GM18526 (cell line): ENCODE results near the gene ARFGEF3.

Experiments
- POLR2A ChIP-seq: IDR thresholded peaks from 3 replicates; pipeline ENCODE4 v1.6.1; 2011; ENCODE audit not compliant: insufficient read length; ENCODE audit errors: extremely low read depth

The ARFGEF3 gene

GRCh38 chr6:138311268-138311667 lies 149.5 kb downstream of the ARFGEF3 start:
- TF ChIP-seq POLR2A = no peak

DNA sequence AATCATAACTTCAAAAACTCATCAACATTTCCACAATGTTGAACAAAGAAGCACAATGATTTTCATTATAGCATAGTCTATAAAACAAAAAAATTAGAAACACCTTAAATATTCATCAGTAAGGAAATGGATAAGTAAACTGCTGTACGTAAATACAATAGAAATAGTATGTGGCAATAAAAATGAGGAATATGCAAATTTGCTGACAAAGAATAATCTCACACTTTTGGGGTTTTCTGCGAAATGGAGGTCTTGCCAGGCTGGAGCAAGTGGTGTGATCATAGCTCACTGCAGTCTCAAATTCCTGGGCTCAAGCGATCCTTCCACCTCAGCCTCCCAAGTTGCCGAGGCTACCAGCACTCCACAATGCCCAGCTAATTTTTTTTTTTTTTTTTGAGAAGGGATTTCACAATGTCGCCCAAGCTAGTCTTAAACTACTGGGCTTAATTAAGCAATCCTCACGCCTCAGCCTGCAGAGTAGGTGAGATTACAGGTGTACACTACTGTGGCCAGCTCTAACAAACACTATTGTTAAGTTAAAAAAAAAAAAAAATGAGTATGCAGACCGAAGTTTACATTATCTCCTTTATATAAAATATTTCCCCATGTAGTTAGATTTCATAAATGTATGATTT lies 157.1 kb downstream of the ARFGEF3 start:
- no peak for TF ChIP-seq POLR2A

GRCh38 chr6:138321934-138322333 lies 160.2 kb downstream of the ARFGEF3 start:
- no peak for TF ChIP-seq POLR2A

DNA sequence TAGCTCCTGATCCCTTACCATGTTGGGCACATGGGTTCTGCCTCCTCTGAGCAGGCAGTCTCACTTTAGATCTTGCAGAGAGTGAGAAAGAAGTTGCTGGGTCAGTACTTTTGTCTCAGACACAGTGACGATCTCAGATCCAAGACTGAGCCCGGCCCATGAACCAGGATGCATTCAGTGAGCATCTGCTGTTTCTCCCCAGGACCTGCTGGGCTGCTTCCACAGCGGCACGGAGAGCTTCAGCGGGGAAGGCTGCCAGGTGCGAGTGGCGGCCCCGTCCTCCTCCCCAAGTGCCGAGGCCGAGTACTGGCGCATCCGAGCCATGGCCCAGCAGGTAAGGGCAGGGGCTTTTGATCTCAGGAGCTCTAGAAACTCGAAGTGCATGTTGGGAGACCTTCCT lies 162.1 kb downstream of the ARFGEF3 start:
- TF ChIP-seq POLR2A = no peak

DNA sequence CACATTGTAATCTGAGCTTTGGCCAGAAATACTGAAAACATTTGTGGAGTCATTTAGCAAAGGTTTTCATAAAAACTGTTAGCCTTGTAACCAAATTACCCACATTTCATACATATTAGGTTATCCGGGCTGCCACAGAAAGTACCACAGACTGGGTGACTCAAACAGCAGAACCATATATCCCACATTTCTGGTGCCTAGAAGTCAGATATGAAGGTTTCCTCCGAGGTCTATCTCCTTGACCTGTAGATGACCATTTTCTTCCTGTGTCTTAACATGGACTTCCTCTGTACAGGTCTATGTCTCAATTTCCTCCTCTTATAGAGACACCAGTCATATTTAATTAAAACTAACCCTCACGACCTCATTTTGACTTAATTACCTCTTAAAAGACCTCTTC lies 166.5 kb downstream of the ARFGEF3 start:
- TF ChIP-seq POLR2A = no peak

DNA sequence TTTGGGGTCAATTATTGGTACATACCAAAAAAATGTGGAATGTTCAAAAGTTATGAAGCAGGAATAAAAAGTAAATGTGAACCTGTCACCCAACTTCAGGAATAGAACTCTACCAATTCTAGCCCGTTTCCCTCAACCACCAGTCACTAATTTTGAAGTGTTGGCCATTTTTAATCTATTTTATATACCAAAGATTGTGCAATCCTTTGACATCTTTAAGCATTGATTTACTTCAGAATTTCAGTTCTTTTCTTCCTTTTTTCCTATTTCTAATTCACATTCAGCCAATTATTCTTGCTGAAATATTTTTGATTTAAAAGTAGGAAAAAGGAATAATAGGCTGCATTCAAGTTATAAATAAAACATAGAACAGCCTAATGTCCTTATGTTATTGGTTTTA lies 169.0 kb downstream of the ARFGEF3 start:
- no peak for TF ChIP-seq POLR2A

DNA sequence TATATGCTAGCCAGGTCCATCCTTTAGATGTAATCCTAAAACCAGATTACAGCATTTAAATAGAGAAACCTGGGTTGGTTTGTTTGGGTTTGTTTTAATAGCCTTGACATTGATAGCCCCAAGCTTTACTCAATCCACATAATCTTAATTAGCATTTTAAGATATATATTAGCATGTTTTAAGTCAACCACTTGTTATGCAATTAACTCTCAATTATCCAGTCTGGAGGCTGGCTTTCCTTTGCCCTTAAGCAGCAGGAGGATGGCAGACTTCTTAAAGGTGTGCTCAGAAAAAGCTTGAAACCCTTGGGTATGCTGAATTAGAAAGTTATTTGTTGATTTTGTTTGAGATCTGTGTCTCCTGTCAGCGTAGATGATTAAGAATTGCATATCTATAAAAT lies 169.7 kb downstream of the ARFGEF3 start:
- TF ChIP-seq POLR2A = no peak

DNA sequence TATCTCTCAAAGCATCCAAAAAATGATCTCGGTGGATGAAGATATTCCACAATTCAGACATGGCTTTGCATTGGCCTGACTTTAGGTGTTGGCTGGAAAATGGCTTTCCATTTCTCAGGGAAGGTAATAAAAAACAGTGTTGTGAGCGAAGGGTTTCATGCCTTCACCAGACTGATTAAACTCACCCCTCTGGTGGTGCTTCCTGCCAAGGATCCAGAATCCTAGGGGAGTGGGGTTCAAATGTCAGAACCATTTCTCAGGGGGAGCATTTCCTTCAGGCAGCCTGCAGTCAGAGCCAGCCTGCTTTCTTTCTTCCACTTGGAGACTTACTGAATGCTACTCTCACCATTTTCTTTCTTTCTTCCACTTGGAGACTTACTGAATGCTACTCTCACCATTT lies 170.2 kb downstream of the ARFGEF3 start:
- TF ChIP-seq POLR2A = no peak

GRCh38 chr6:138334000-138334399 lies 172.3 kb downstream of the ARFGEF3 start:
- no peak for TF ChIP-seq POLR2A

DNA sequence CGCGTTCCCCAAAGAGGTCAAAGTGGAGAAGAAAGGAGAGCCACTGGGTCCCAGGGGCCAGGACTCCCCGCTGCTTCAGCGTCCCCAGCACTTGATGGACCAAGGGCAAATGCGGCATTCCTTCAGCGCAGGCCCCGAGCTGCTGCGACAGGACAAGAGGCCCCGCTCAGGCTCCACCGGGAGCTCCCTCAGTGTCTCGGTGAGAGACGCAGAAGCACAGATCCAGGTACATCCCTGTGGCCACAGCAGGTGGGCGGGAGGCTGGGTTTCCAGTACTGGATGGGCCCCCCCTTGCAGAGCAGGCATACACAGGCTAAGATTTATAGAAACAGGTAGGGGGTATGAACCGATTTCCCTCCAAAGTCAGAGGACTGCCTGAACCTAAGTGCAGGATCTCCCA lies 173.2 kb downstream of the ARFGEF3 start:
- no peak for TF ChIP-seq POLR2A

DNA sequence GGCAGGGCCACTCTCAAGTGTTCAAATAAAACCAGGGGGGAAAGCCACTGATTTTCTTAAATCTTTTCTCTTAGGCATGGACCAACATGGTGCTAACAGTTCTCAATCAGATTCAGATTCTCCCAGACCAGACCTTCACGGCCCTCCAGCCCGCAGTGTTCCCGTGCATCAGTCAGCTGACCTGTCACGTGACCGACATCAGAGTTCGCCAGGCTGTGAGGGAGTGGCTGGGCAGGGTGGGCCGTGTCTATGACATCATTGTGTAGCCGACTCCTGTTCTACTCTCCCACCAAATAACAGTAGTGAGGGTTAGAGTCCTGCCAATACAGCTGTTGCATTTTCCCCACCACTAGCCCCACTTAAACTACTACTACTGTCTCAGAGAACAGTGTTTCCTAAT lies 174.5 kb downstream of the ARFGEF3 start:
- TF ChIP-seq POLR2A = no peak

GRCh38 chr6:138337076-138337475 lies 175.3 kb downstream of the ARFGEF3 start:
- TF ChIP-seq POLR2A = no peak

DNA sequence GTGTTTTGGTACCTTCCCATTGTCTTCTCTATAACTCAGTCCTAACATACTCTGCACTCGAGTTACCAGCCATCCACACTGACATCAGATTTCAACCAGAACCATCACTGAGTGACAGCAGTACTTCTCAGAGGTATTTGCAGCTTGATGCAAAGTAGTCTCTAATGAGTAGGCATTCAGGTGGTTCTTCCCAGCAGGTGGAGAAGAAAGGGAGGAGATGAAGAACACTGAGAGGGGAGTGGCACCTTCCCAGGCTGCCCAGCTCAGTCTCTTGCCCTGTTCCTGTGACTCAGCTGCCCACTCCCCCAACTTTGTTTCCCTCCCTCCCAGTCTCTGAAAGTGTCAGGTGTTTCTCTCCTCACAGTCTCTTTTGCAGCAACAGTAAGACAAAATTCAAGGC lies 177.3 kb downstream of the ARFGEF3 start:
- no peak for TF ChIP-seq POLR2A

DNA sequence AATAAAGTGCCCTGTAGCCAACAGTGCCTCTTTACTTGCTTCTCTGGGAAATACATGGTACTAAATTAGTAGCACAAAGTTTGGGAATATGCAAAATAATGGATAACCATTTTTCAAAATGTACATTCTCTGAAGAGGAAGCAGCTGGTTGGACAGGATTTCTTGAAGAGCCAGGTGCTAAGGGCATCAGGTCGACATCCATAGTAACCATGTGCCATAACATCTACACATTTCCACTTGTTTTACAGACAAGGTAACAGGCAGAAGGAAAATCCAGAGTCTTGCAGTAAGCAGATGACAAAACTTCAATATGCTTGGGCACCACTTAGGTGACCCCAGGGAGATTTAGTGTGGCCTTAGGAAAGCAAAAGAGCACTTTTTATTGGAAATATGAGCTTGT lies 179.4 kb downstream of the ARFGEF3 start:
- TF ChIP-seq POLR2A = no peak

DNA sequence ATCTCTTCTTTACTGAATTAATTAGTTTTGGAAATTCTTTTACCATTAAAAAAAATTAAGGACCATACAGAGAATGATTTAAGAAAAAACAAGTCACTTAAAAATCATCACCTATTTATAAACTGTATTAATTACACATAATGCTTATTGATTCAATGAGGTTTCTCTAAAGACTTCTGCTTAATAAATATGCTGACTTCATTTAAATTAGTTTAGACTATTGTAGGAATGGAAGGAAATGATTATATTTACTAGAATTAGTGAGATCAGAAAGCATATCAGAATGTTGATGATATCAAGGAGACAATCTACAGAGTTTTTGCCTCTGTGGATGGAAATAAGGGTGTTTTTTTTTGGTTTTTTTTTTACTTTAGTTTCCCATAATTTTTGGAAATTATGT lies 181.4 kb downstream of the ARFGEF3 start:
- no peak for TF ChIP-seq POLR2A

DNA sequence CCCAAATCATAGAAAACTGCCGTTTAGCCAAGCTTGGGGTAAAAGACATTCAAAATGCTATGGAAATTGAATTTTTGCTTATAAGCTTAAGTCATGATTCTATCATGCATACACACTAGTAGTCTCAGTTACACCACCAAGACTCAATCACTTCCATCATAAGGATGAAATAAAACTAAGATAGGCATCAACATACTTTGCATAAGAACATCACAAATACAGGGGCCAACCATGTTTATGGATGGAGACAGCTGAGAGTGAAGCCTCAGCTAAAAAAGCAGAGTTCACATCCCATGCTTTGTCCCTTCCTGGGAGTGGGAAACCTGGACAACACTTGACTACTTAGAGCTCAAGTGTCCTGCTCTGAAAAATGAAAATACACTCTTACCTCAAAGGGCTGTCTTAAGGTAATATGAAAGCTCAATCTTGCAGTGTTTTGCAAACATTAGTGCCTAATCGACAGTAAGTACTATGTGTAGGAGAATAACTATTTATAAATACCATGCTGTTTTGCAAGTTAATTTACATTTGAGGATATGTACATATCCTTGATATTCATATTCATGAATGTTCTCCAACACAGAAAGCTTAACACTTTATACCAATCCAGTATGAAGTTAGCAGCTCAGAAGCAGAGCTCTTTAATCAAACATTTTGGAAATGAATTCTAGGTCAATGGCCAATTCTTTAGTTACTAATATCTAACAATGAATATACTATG lies 184.0 kb downstream of the ARFGEF3 start:
- no peak for TF ChIP-seq POLR2A
